NCI-H748 (cell line): ENCODE data around the gene CCL17.
"Not testable (repeated sequence)": the region's sequence is repeated elsewhere in the genome, so short reads cannot be mapped to it uniquely, and the experiment has no call there.

Experiments used
- DNase-seq: peaks from one replicate; lab custom pipeline; 2025; ENCODE audit not compliant: unreplicated experiment; lab: John Stamatoyannopoulos, UW

Gene CCL17

GRCh38 chr16:57427824-57428223 is 23.3 kb downstream of the CCL17 start:
- no peak for DNase-seq

- DNase-seq, result no peak
Observed at GRCh38 chr16:57430955-57431354, 26.4 kb downstream of the CCL17 start.

GRCh38 chr16:57432505-57432904 is 27.9 kb downstream of the CCL17 start:
- DNase-seq, result no peak

- DNase-seq, result no peak
Observed at GRCh38 chr16:57432989-57433388, 28.4 kb downstream of the CCL17 start.

GRCh38 chr16:57434003-57434402 is 29.4 kb downstream of the CCL17 start:
- no peak for DNase-seq

- DNase-seq, result no peak
Observed at GRCh38 chr16:57435838-57436237, 31.3 kb downstream of the CCL17 start.

- DNase-seq, result not testable (repeated sequence)
Observed at GRCh38 chr16:57439947-57440346, 35.4 kb downstream of the CCL17 start.

GRCh38 chr16:57440551-57440950 is 36.0 kb downstream of the CCL17 start:
- not testable (repeated sequence) for DNase-seq

GRCh38 chr16:57444711-57445110 is 40.1 kb downstream of the CCL17 start:
- DNase-seq, result no peak

GRCh38 chr16:57445510-57445909 is 40.9 kb downstream of the CCL17 start:
- no peak for DNase-seq

- DNase-seq, result peak; percentile 55
Observed at GRCh38 chr16:57446531-57447185, 42.1 kb downstream of the CCL17 start.

GRCh38 chr16:57447186-57447962 is 42.8 kb downstream of the CCL17 start, which contains the start of the genes CIAPIN1 and COQ9:
CIAPIN1 (minus strand) TSS chr16:57447385; CDS start chr16:57440928, 6,457 bp downstream.
COQ9 (plus strand) TSS chr16:57447479; CDS start chr16:57447506, 27 bp downstream.
- peak; percentile 93 for DNase-seq

GRCh38 chr16:57452021-57452420 is 47.5 kb downstream of the CCL17 start:
- DNase-seq, result no peak

- DNase-seq, result peak; percentile 82
Observed at GRCh38 chr16:57462209-57462977, 57.8 kb downstream of the CCL17 start, which contains the start of gene POLR2C. POLR2C (plus strand) TSS chr16:57462679; CDS start chr16:57462725, 46 bp downstream.

- DNase-seq, result no peak
Observed at GRCh38 chr16:57462978-57463362, 58.4 kb downstream of the CCL17 start.

GRCh38 chr16:57464523-57464922 is 60.0 kb downstream of the CCL17 start:
- no peak for DNase-seq
